ENCODE data around the gene ARHGAP9. TPM values are rescaled to one million over a fixed set of nuclear protein-coding genes. Genes with fewer than 3 reads are reported as not detected.

ARHGAP9 gene
- total RNA-seq, 1 experiment from 2014 or later, result 3.6 TPM

- peak; percentile 93; the same call in 1 of the 2 replicates for TF ChIP-seq ARID4B (CRISPR knock-in tag; IDR thresholded peaks at IDR 0.05; ENCODE audit: borderline replicate concordance)
- no peak for TF ChIP-seq ZNF138 (CRISPR knock-in tag; conservative IDR thresholded peaks at IDR 0.05)
- TF ChIP-seq RELA (CRISPR knock-in tag; IDR thresholded peaks at IDR 0.05; ENCODE audit: borderline replicate concordance), result no peak
- TF ChIP-seq JAZF1 (CRISPR knock-in tag; IDR thresholded peaks at IDR 0.05), result no peak
- TF ChIP-seq SMAD3 (CRISPR knock-in tag; IDR thresholded peaks at IDR 0.05; ENCODE audit: borderline replicate concordance), result no peak
- no peak for TF ChIP-seq FOXJ3 (CRISPR knock-in tag; IDR thresholded peaks at IDR 0.05; ENCODE audit: borderline replicate concordance)
- TF ChIP-seq EMX1 (CRISPR knock-in tag; IDR thresholded peaks at IDR 0.05), result no peak
- no peak for TF ChIP-seq ZMAT4 (CRISPR knock-in tag; IDR thresholded peaks at IDR 0.05)
- TF ChIP-seq CREB1 (CRISPR knock-in tag; IDR thresholded peaks at IDR 0.05), result no peak
- TF ChIP-seq SP1 (CRISPR knock-in tag; conservative IDR thresholded peaks at IDR 0.05), result peak; percentile 33; the same call in 1 of the 2 replicates
- TF ChIP-seq ZNF317 (CRISPR knock-in tag; IDR thresholded peaks at IDR 0.05; ENCODE audit: borderline replicate concordance, low read depth), result no peak
- TF ChIP-seq ATF3 (CRISPR knock-in tag; conservative IDR thresholded peaks at IDR 0.05), result no peak
- no peak for TF ChIP-seq AFF4 (CRISPR knock-in tag; IDR thresholded peaks at IDR 0.05; ENCODE audit: borderline replicate concordance)
- no peak for TF ChIP-seq E2F4 (CRISPR knock-in tag; IDR thresholded peaks at IDR 0.05; ENCODE audit: borderline replicate concordance, low read depth)
- TF ChIP-seq TEAD1 (CRISPR knock-in tag; IDR thresholded peaks at IDR 0.05), result no peak
- TF ChIP-seq ZNF232 (CRISPR knock-in tag; IDR thresholded peaks at IDR 0.05), result no peak
- TF ChIP-seq ZSCAN18 (CRISPR knock-in tag; IDR thresholded peaks at IDR 0.05), result no peak
- TF ChIP-seq CREM (CRISPR knock-in tag; IDR thresholded peaks at IDR 0.05), result no peak
- no peak for TF ChIP-seq GTF2I (CRISPR knock-in tag; conservative IDR thresholded peaks at IDR 0.05)
- TF ChIP-seq PREB (CRISPR knock-in tag; IDR thresholded peaks at IDR 0.05; ENCODE audit: borderline replicate concordance), result no peak
- peak; percentile 80 for TF ChIP-seq MAX (CRISPR knock-in tag; IDR thresholded peaks at IDR 0.05)
- no peak for TF ChIP-seq OVOL2 (CRISPR knock-in tag; IDR thresholded peaks at IDR 0.05; ENCODE audit: borderline replicate concordance)
- TF ChIP-seq NFE2L1 (CRISPR knock-in tag; IDR thresholded peaks at IDR 0.05), result no peak
- TF ChIP-seq ZBTB21 (CRISPR knock-in tag; IDR thresholded peaks at IDR 0.05; ENCODE audit: borderline replicate concordance), result no peak
- no peak for TF ChIP-seq TCF7 (CRISPR knock-in tag; IDR thresholded peaks at IDR 0.05; ENCODE audit: low read depth)
- TF ChIP-seq ATF1 (CRISPR knock-in tag; IDR thresholded peaks at IDR 0.05), result no peak
Measured at GRCh38 chr12:57522011-57522886, 42.6 kb upstream of the ARHGAP9 start, which contains the start of gene MBD6 (continued).
